Smooth muscle cell (in vitro differentiated cells): ENCODE results near the gene SGCA. TPM values are rescaled to one million over a fixed set of nuclear protein-coding genes. Genes with fewer than 3 reads are reported as not detected.

Source experiments
- DNase-seq: peaks from one replicate; lab custom pipeline; 2025; ENCODE audit not compliant: unreplicated experiment; lab: John Stamatoyannopoulos, UW
- H2AFZ ChIP-seq: fragments of 200-600 bp; sonication (generic); 2 replicates; pipeline ENCODE4 v1.6.0; 2016; ENCODE audit warnings: antibody characterized with exemption, low read depth, mild to moderate bottlenecking
- H3F3A ChIP-seq: fragments of 200-600 bp; sonication (generic); 2 replicates; pipeline ENCODE4 v1.6.0; 2017; ENCODE audit warnings: antibody characterized with exemption, low read depth
- H3K27ac ChIP-seq: fragments of 200-600 bp; sonication (generic); 2 replicates; pipeline ENCODE4 v1.5.1; 2016; ENCODE audit warnings: low read depth, mild to moderate bottlenecking
- H3K27me3 ChIP-seq: fragments of 200-600 bp; sonication (generic); 2 replicates; pipeline ENCODE4 v1.6.1; 2016; ENCODE audit warnings: low read depth, mild to moderate bottlenecking
- H3K36me3 ChIP-seq: fragments of 200-600 bp; sonication (generic); 2 replicates; pipeline ENCODE4 v1.5.1; 2016; ENCODE audit warnings: low read depth
- H3K4me1 ChIP-seq: fragments of 200-600 bp; sonication (generic); 2 replicates; pipeline ENCODE4 v1.5.1; 2016; ENCODE audit warnings: low read depth
- H3K4me2 ChIP-seq: fragments of 200-600 bp; sonication (generic); 2 replicates; pipeline ENCODE4 v1.6.0; 2016; ENCODE audit warnings: mild to moderate bottlenecking
- H3K4me3 ChIP-seq: fragments of 200-600 bp; sonication (generic); 2 replicates; pipeline ENCODE4 v1.5.1; 2016; ENCODE audit warnings: mild to moderate bottlenecking
- H3K79me2 ChIP-seq: fragments of 200-600 bp; sonication (generic); 2 replicates; pipeline ENCODE4 v1.6.0; 2016; ENCODE audit warnings: low read depth, mild to moderate bottlenecking
- H3K9ac ChIP-seq: fragments of 200-600 bp; sonication (generic); 2 replicates; pipeline ENCODE4 v1.6.0; 2016; ENCODE audit warnings: low read depth
- H3K9me3 ChIP-seq: fragments of 200-600 bp; sonication (generic); replicated peaks from 2 replicates; pipeline ENCODE4 v1.5.1; 2016; ENCODE audit warnings: low read depth
- H4K20me1 ChIP-seq: fragments of 200-600 bp; sonication (generic); 2 replicates; pipeline ENCODE4 v1.6.0; 2016; ENCODE audit warnings: low read depth
- WGBS: methylation state at CpG from one replicate; pipeline ENCODE4 v1.1.7; 2016; ENCODE audit warnings: low lambda C conversion rate; 5-methylcytosine and 5-hydroxymethylcytosine counted together
- polyA plus RNA-seq: library from polyadenylated mRNA; unstranded; fragments of >200 nt; fragmentation: Nextera tagmentation; extraction: Ambion mirVana; gene quantifications from 2 replicates; pipeline ENCODE4 v1.2.1, GENCODE V29; 2016
- total RNA-seq: library from RNA; depleted of rRNA; stranded (reverse); fragments of >200 nt; gene quantifications from 2 replicates; pipeline ENCODE4 v1.2.3, GENCODE V29; 2014
- TF ChIP-seq, protein P1 (sequence below): fragments of 200-600 bp; sonication (generic); IDR thresholded peaks from 2 replicates; pipeline ENCODE4 v1.5.1; 2017; ENCODE audit warnings: borderline replicate concordance, mild to moderate bottlenecking, antibody characterized with exemption; ENCODE audit not compliant: insufficient read depth, poor library complexity, severe bottlenecking

The SGCA gene
- total and polyA plus RNA-seq, 2 experiments from 2014 or later, result 2.1 TPM; not detected in 1

DNA sequence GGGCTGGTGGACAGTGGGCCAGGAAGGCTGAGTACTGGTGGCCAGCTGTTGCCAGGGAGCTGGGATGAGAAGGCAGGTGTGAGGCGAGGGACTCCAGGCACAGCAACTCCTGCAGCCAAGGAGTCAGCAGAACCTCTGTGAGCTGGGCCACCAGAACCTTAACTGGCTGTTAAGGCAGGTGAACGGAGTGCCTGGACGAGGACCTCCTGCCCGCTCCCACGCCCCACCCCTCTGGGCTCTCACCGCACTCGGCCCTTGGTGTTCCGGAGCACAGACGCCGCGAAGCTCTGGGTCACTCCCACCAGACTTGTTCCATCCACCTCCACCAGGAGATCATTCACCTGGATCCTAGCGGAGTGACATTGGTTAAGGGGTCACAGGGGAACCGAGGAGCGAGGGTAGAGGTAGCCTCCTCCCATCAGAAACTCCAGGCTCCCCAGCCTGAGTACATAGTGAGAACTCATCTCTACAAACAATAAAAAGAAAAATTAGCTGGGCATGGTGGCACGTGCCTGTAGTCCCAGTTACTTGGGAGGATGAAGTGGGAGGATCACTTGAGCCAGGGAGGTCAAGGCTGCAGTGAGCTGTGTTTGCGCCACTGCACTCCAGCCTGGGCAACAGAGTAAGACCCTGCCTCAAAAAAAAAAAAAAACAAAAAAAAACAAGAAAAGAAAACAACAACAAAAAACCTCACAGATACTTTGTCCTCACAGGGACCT is 24.6 kb upstream of the SGCA start:
- peaks cover 26% of the 10 kb centered on the region for H3K79me2 ChIP-seq
- peaks cover 98% of the 10 kb centered on the region for H4K20me1 ChIP-seq

DNA sequence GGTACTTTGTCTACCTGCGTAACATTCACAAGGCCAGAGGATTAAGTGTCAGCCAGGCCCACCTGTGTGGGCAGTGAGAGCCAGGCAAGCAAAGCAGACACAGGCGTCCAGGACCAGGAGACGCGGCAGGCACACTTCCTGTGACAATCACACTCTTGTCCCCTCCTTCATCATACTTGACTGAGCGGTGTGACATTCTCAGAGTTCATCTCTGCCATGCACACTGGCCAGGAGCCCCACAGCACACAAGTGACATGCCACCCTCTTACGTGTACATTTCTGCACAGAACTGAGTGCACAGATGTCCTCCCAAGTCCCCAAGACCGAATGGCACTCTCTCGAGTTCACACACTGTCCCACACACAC is 24.1 kb upstream of the SGCA start:
- H4K20me1 ChIP-seq, result peaks cover 99% of the 10 kb centered on the region
- WGBS, result 92% methylated on average over 8 of the region's 8 CpGs
- H3K79me2 ChIP-seq, result peaks cover 31% of the 10 kb centered on the region

More for the DNA sequence above, 24.6 kb upstream of the SGCA start:
- DNase-seq, result no peak
- Histone ChIP-seq H3K27me3 (no peaks in the 10 kb centered on the region), H3F3A (no peaks in the 10 kb centered on the region), H3K27ac (no peak overlapping the region), H3K4me3 (no peak overlapping the region), H3K9me3 (no peaks in the 10 kb centered on the region), H3K36me3 (no peaks in the 10 kb centered on the region), H3K9ac (no peak overlapping the region), H2AFZ (no peak overlapping the region), H3K4me1 (no peaks in the 10 kb centered on the region), H3K4me2 (no peak overlapping the region)
- WGBS, result 96% methylated on average over 15 of the region's 16 CpGs
- TF ChIP-seq, protein P1, sequence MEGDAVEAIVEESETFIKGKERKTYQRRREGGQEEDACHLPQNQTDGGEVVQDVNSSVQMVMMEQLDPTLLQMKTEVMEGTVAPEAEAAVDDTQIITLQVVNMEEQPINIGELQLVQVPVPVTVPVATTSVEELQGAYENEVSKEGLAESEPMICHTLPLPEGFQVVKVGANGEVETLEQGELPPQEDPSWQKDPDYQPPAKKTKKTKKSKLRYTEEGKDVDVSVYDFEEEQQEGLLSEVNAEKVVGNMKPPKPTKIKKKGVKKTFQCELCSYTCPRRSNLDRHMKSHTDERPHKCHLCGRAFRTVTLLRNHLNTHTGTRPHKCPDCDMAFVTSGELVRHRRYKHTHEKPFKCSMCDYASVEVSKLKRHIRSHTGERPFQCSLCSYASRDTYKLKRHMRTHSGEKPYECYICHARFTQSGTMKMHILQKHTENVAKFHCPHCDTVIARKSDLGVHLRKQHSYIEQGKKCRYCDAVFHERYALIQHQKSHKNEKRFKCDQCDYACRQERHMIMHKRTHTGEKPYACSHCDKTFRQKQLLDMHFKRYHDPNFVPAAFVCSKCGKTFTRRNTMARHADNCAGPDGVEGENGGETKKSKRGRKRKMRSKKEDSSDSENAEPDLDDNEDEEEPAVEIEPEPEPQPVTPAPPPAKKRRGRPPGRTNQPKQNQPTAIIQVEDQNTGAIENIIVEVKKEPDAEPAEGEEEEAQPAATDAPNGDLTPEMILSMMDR, result no peak

DNA sequence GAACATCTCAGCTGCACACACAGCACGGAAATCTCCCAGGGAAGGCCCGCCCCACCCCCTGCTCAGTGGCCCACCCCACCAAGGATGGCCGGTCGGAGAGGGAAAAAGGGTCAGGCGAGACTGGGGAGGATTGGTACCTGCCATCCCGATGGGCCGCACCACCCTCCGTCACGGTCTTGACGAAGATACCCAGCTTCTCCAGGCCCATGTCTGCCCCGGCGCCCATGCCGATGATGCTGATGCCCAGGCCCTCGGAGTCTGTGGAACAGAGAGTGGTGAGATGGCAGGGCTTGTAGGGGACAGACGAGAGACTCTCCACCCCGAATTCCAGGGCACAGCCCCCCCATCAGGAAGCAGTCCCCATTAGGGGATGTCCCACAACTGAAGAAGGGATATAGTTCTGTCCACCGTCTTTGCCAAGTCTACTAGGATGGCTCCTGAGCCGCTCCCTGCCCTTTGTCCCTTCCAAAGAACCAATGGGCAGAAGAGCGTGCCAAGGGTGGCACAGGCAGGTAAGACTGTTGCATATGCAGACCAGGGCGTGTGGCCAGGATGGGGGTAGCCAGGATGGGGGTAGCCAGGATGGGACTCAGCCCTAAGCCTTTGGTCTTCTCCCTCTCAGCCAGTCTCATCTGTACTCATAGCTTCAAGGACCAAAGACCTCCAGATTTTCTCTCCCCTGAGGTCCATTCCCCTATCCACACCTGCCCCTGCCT is 22.2 kb upstream of the SGCA start:
- 99% methylated on average over 17 of the region's 20 CpGs for WGBS
- TF ChIP-seq, protein P1, result no peak
- Histone ChIP-seq H3K4me1 (peaks cover 18% of the 10 kb centered on the region), H3K79me2 (peaks cover 50% of the 10 kb centered on the region), H3K27ac (no peak overlapping the region), H3K4me3 (no peak overlapping the region), H3K36me3 (no peaks in the 10 kb centered on the region), H3K4me2 (no peak overlapping the region), H3K27me3 (no peaks in the 10 kb centered on the region), H3F3A (no peaks in the 10 kb centered on the region), H3K9ac (no peak overlapping the region), H4K20me1 (peaks cover 100% of the 10 kb centered on the region), H2AFZ (no peak overlapping the region), H3K9me3 (no peaks in the 10 kb centered on the region)
- DNase-seq, result no peak

More for the DNA sequence above, 24.1 kb upstream of the SGCA start:
- Histone ChIP-seq H3K36me3 (no peaks in the 10 kb centered on the region), H3K4me2 (no peak overlapping the region), H3K27ac (no peak overlapping the region), H3K4me3 (no peak overlapping the region), H3K4me1 (no peaks in the 10 kb centered on the region), H3K9me3 (no peaks in the 10 kb centered on the region), H2AFZ (no peak overlapping the region), H3F3A (no peaks in the 10 kb centered on the region), H3K9ac (no peak overlapping the region), H3K27me3 (no peaks in the 10 kb centered on the region)
- no peak for DNase-seq
- TF ChIP-seq, protein P1, result no peak
